HCT116 (cell line): ENCODE data around the gene KASH5. TPM values are rescaled to one million over a fixed set of nuclear protein-coding genes. Genes with fewer than 3 reads are reported as not detected.

Source experiments
- ATAC-seq: fragments of 200-7000 bp; cut with Tn5 transposase; 2 replicates; pipeline ENCODE4 v1.9.1; 2020; ENCODE audit warnings: mild to moderate bottlenecking, moderate library complexity
- BruUV-seq: library from RNA; stranded (reverse); fragments of 400-500 nt; replicated peaks from 2 replicates; lab custom pipeline; 2021; lab: Mats Ljungman, UMichigan
- CTCF ChIA-PET: fragments of 300-600 bp; sonication (Branson Sonifier 250); formaldehyde crosslinking; loops from one replicate; lab custom pipeline; 2021; ENCODE audit warnings: antibody characterized with exemption; lab: Charles Lee
- POLR2A ChIA-PET: fragments of 300-600, 350-600 bp; sonication (Branson Sonifier 250); formaldehyde crosslinking; loops from one replicate; lab custom pipeline; 2021; ENCODE audit warnings: antibody characterized with exemption; lab: Charles Lee
- RAD21 ChIA-PET, 2 experiments: fragments of 300-600 bp; sonication (Branson Sonifier 250); formaldehyde crosslinking; loops; one replicate each; lab custom pipeline; 2023; ENCODE audit warnings: low total read pairs in 2 of 2; ENCODE audit not compliant: uncharacterized antibody in 2 of 2, unreplicated experiment in 2 of 2, low non-redundant PET in 1 of 2; lab: Charles Lee
- DNase-seq: peaks from one replicate; pipeline ENCODE4 v3.0.0-alpha.2; 2010; ENCODE audit warnings: low read depth, low spot score
- H2AFZ ChIP-seq: fragments of 200-600 bp; shearing (Covaris generic), sonication (generic); 2 replicates; pipeline ENCODE4 v1.6.1; 2017; ENCODE audit warnings: low read depth, mixed run types, mixed read lengths, antibody characterized with exemption, low read length; ENCODE audit not compliant: poor library complexity, severe bottlenecking
- H3K27ac ChIP-seq: 2 replicates; pipeline ENCODE4 v1.5.1; 2012; ENCODE audit warnings: low read depth, low read length
- H3K27me3 ChIP-seq: fragments of 200-600 bp; sonication (generic); 2 replicates; pipeline ENCODE4 v1.6.1; 2016; ENCODE audit warnings: mixed run types, low read length, mixed read lengths; ENCODE audit not compliant: insufficient read depth
- H3K36me3 ChIP-seq, 2 experiments: fragments of 200-500 bp in 1 of 2; fragments of 200-600 bp in 1 of 2; sonication (Bioruptor generic) in 1 of 2; sonication (generic) in 1 of 2; 2 replicates each; pipeline versions ENCODE4 v1.5.1 to v1.6.1; 2014 to 2016; ENCODE audit warnings: low read length in 2 of 2, inconsistent platforms in 1 of 2, mixed read lengths in 1 of 2, mixed run types in 1 of 2; ENCODE audit not compliant: insufficient read depth in 2 of 2, control insufficient read depth in 1 of 2
- H3K4me1 ChIP-seq, 2 experiments: fragments of 200-600 bp in 1 of 2; sonication (generic) in 1 of 2; 2 replicates each; pipeline versions ENCODE4 v1.5.1 to v1.6.1; 2012 to 2017; ENCODE audit warnings: low read length in 2 of 2, inconsistent platforms in 1 of 2, mild to moderate bottlenecking in 1 of 2, mixed read lengths in 1 of 2, mixed run types in 1 of 2, moderate library complexity in 1 of 2; ENCODE audit not compliant: insufficient read depth in 2 of 2, control insufficient read depth in 1 of 2
- H3K4me2 ChIP-seq: fragments of 200-600 bp; sonication (generic); 2 replicates; pipeline ENCODE4 v1.6.1; 2017; ENCODE audit warnings: mixed run types, low read length, mixed read lengths
- H3K4me3 ChIP-seq, 2 experiments: fragments of 200-600 bp in 1 of 2; sonication (generic) in 1 of 2; replicated peaks in 1 of 2; 2 replicates each; pipeline ENCODE4 v1.5.1; 2011 to 2016; ENCODE audit warnings: low read length in 2 of 2, control low read depth in 1 of 2, low read depth in 1 of 2, mild to moderate bottlenecking in 1 of 2, mixed read lengths in 1 of 2, mixed run types in 1 of 2
- H3K79me2 ChIP-seq: fragments of 200-600 bp; sonication (generic); 2 replicates; pipeline ENCODE4 v1.6.1; 2017; ENCODE audit warnings: mild to moderate bottlenecking, mixed run types, low read length, moderate library complexity, mixed read lengths; ENCODE audit not compliant: insufficient read depth
- H3K9ac ChIP-seq: fragments of 200-600 bp; sonication (generic); 2 replicates; pipeline ENCODE4 v1.6.1; 2016; ENCODE audit warnings: low read length, mixed read lengths
- H3K9me2 ChIP-seq: fragments of 200-600 bp; sonication (generic), shearing (Covaris generic); 2 replicates; pipeline ENCODE4 v1.6.1; 2017; ENCODE audit warnings: mixed run types, mild to moderate bottlenecking, moderate library complexity; ENCODE audit not compliant: insufficient read depth
- H3K9me3 ChIP-seq, 2 experiments: fragments of 200-500 bp in 1 of 2; fragments of 200-600 bp in 1 of 2; sonication (Bioruptor generic) in 1 of 2; sonication (generic) in 1 of 2; 2 replicates each; pipeline ENCODE4 v1.6.1; 2014 to 2017; ENCODE audit warnings: low read length in 2 of 2, mixed read lengths in 2 of 2, inconsistent platforms in 1 of 2, low read depth in 1 of 2, mild to moderate bottlenecking in 1 of 2, mixed run types in 1 of 2, moderate library complexity in 1 of 2; ENCODE audit not compliant: control insufficient read depth in 1 of 2, insufficient read depth in 1 of 2
- H4K20me1 ChIP-seq: fragments of 200-600 bp; sonication (generic), shearing (Covaris generic); 2 replicates; pipeline ENCODE4 v1.6.1; 2017; ENCODE audit warnings: mixed run types, mild to moderate bottlenecking, moderate library complexity; ENCODE audit not compliant: insufficient read depth
- EGR1 ChIP-seq: IDR thresholded peaks from 2 replicates; pipeline ENCODE4 v1.6.1; 2012; ENCODE audit warnings: low read depth
- ELF1 ChIP-seq: IDR thresholded peaks from 2 replicates; pipeline ENCODE4 v1.6.1; 2012; ENCODE audit warnings: low read depth, borderline replicate concordance
- EZH2 ChIP-seq: fragments of 200-600 bp; sonication (generic); IDR thresholded peaks from 2 replicates; pipeline ENCODE4 v1.6.1; 2017; ENCODE audit warnings: antibody characterized with exemption, mixed run types
- EZH2phosphoT487 ChIP-seq: fragments of 200-600 bp; IDR thresholded peaks from 2 replicates; pipeline ENCODE4 v1.6.1; 2018; ENCODE audit warnings: antibody characterized with exemption, borderline replicate concordance
- POLR2A ChIP-seq: IDR thresholded peaks from 2 replicates; pipeline ENCODE4 v1.7.0; 2011; ENCODE audit warnings: borderline replicate concordance; ENCODE audit not compliant: insufficient read depth, insufficient read length; ENCODE audit errors: extremely low read depth
- POLR2AphosphoS5 ChIP-seq: IDR thresholded peaks from 2 replicates; pipeline ENCODE4 v1.6.1; 2011; ENCODE audit warnings: mild to moderate bottlenecking, low read depth, low read length, moderate library complexity
- RAD21 ChIP-seq: IDR thresholded peaks from 2 replicates; pipeline ENCODE4 v1.6.1; 2012; ENCODE audit warnings: low read depth, mild to moderate bottlenecking
- SIN3A ChIP-seq: IDR thresholded peaks from 2 replicates; pipeline ENCODE4 v1.6.1; 2012; ENCODE audit warnings: low read depth
- YY1 ChIP-seq: IDR thresholded peaks from 2 replicates; pipeline ENCODE4 v1.6.1; 2011; ENCODE audit warnings: low read length, low read depth, moderate library complexity, mild to moderate bottlenecking; ENCODE audit not compliant: insufficient replicate concordance; ENCODE audit errors: extremely low read depth
- ZNF274 ChIP-seq: fragments of 200-500 bp; sonication (Bioruptor generic); IDR thresholded peaks from 2 replicates; pipeline ENCODE4 v1.6.1; 2014; ENCODE audit warnings: mild to moderate bottlenecking, low read depth, low read length, inconsistent platforms
- intact Hi-C: fragments of 100-400 bp; cut with micrococcal nuclease; formaldehyde crosslinking; loops from 2 replicates; pipeline ENCODE4 v1.10.0; 2022
- total RNA-seq: library from RNA; stranded (reverse); gene quantifications from one replicate; pipeline ENCODE4 v1.2.1, GENCODE V29; 2021; ENCODE audit not compliant: unreplicated experiment
- TF ChIP-seq, protein P1 (sequence below): IDR thresholded peaks from 2 replicates; pipeline ENCODE4 v1.6.1; 2012
- TF ChIP-seq, protein P2 (sequence below): IDR thresholded peaks from 2 replicates; pipeline ENCODE4 v1.6.1; 2012

The KASH5 gene
- total RNA-seq, 1 experiment from 2014 or later = not detected

DNA sequence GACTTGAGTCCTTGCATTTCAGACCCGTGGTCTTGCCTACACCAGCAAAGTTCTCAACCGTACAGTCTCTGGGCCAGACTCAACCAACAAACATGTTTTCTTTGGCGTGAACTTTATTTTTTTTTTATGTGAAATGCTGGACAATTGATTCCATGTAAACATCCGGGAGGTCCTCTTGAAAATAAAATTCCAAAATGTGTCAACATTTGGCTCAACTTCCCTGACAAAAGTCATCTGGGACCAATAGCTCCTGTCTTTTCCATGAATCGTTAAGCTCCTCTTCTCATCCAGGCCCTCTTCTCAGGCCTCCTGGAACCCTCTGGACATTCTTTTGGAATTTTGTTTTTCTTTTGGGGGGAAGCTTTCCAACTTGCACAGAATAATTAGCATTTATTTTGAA lies 67.7 kb downstream of the KASH5 start:
- POLR2A ChIA-PET = interaction anchor here (1.5 kb wide), 1 partner anchor 39 kb away, joined by 5 read pairs; no protein-coding TSS in a partner anchor
- no peak for TF ChIP-seq POLR2A
- no peak for TF ChIP-seq ELF1
- TF ChIP-seq, protein P1, sequence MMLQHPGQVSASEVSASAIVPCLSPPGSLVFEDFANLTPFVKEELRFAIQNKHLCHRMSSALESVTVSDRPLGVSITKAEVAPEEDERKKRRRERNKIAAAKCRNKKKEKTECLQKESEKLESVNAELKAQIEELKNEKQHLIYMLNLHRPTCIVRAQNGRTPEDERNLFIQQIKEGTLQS = no peak
- TF ChIP-seq SIN3A = no peak
- no peak for TF ChIP-seq YY1
- no peak for TF ChIP-seq EZH2phosphoT487
- TF ChIP-seq RAD21 = no peak
- TF ChIP-seq EGR1 = no peak
- TF ChIP-seq, protein P2, sequence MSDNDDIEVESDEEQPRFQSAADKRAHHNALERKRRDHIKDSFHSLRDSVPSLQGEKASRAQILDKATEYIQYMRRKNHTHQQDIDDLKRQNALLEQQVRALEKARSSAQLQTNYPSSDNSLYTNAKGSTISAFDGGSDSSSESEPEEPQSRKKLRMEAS = no peak
- no peak for TF ChIP-seq ZNF274
- TF ChIP-seq EZH2 = no peak
- TF ChIP-seq POLR2AphosphoS5 = no peak
- no peak for ATAC-seq
- Histone ChIP-seq H3K9ac (no peak overlapping the region), H3K27me3 (no peaks in the 10 kb centered on the region), H3K79me2 (peaks cover 24% of the 10 kb centered on the region), H3K4me1 (peaks cover 10 to 20% of the 10 kb centered on the region in 2 experiments; a peak in 2 of 4 replicates), H3K9me3 (no peaks in the 10 kb centered on the region), H4K20me1 (no peaks in the 10 kb centered on the region), H3K27ac (no peak overlapping the region), H2AFZ (no peak overlapping the region), H3K4me3 (no peak overlapping the region), H3K9me2 (no peaks in the 10 kb centered on the region), H3K4me2 (no peak overlapping the region), H3K36me3 (no peaks in the 10 kb centered on the region)
- CTCF ChIA-PET = interaction anchor here (1.5 kb wide), 1 partner anchor 18 kb away, joined by 5 read pairs; the partner anchor contains the start of gene FLT3LG
- RAD21 ChIA-PET = no interaction called here
- intact Hi-C loops = no loop called here
- BruUV-seq = no TSS peak
- DNase-seq = no peak
